ENCODE measurements around the gene PDZD8.

DNA sequence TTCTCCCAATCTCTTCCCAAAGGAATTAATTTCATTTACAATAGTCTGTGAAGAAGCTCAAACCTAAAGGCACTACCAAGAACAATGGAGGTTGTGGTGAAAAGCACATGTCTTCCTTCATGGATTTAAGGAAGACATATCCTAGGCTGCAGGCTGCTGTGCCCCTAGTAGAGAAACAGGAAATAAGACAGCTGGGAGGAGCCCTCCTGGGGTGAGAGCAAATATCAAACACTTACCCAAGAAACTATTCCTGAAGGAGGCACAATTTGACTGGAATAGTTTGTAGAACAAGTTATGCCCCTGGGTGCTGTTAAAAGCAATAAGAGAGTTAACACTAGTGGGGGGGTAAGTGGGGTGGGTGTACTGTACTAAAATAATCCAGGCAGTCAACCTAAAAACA, 30.1 kb downstream of the PDZD8 start:
- TF ChIP-seq POLR2A (IDR thresholded peaks at IDR 0.05; ENCODE audit: low read depth, low read length) (no peak), TAF1 (IDR thresholded peaks at IDR 0.05; ENCODE audit: low read depth, low read length) (no peak), POLR2AphosphoS5 (IDR thresholded peaks at IDR 0.05; ENCODE audit: low read depth, low read length) (no peak), SPI1 (IDR thresholded peaks at IDR 0.05; ENCODE audit: low read depth, low read length) (no peak), PAX5 (IDR thresholded peaks at IDR 0.05; ENCODE audit: insufficient read depth, low read length, severe bottlenecking) (no peak), POU2F2 (IDR thresholded peaks at IDR 0.05; ENCODE audit: low read depth, low read length) (no peak)

Data from GM12891 (cell line).